GM23338 (cell line): ENCODE data around the gene MACROD1. TPM values are rescaled to one million over a fixed set of nuclear protein-coding genes. Genes with fewer than 3 reads are reported as not detected.

Experiments
- ATAC-seq: fragments of 200-7000 bp; cut with Tn5 transposase; 3 replicates; pipeline ENCODE4 v1.9.1; 2020
- DNase-seq: peaks from one replicate; pipeline ENCODE4 v3.0.0-alpha.2; 2015; ENCODE audit warnings: low spot score
- H2AFZ ChIP-seq: fragments of 200-600 bp; sonication (generic); 2 replicates; pipeline ENCODE4 v1.8.0; 2016; ENCODE audit warnings: antibody characterized with exemption, mild to moderate bottlenecking, moderate library complexity
- H3F3A ChIP-seq: fragments of 200-600 bp; sonication (generic); replicated peaks from 2 replicates; pipeline ENCODE4 v1.8.0; 2017; ENCODE audit warnings: antibody characterized with exemption, mixed run types, low read depth
- H3K27ac ChIP-seq: fragments of 200-600 bp; sonication (generic); 2 replicates; pipeline ENCODE4 v1.6.1; 2016; ENCODE audit warnings: low read depth
- H3K27me3 ChIP-seq: fragments of 200-600 bp; sonication (generic); 2 replicates; pipeline ENCODE4 v1.8.0; 2016; ENCODE audit warnings: mild to moderate bottlenecking, mixed run types, moderate library complexity; ENCODE audit not compliant: insufficient read depth
- H3K36me3 ChIP-seq: fragments of 200-600 bp; sonication (generic); 2 replicates; pipeline ENCODE4 v1.8.0; 2016; ENCODE audit warnings: mild to moderate bottlenecking; ENCODE audit not compliant: insufficient read depth
- H3K4me1 ChIP-seq: fragments of 200-600 bp; sonication (generic); 2 replicates; pipeline ENCODE4 v1.8.0; 2016; ENCODE audit warnings: mild to moderate bottlenecking, moderate library complexity; ENCODE audit not compliant: insufficient read depth
- H3K4me2 ChIP-seq: fragments of 200-600 bp; sonication (generic); 2 replicates; pipeline ENCODE4 v1.7.1; 2017; ENCODE audit warnings: mixed run types
- H3K4me3 ChIP-seq: fragments of 200-600 bp; sonication (generic); 2 replicates; pipeline ENCODE4 v1.6.1; 2016; ENCODE audit warnings: mixed run types
- H3K79me2 ChIP-seq: fragments of 200-600 bp; sonication (generic); replicated peaks from 2 replicates; pipeline ENCODE4 v1.8.0; 2017; ENCODE audit warnings: mild to moderate bottlenecking; ENCODE audit not compliant: insufficient read depth
- H3K9me2 ChIP-seq: fragments of 200-600 bp; sonication (generic); 2 replicates; pipeline ENCODE4 v1.8.0; 2017; ENCODE audit not compliant: insufficient read depth
- H4K20me1 ChIP-seq: fragments of 200-600 bp; sonication (generic); replicated peaks from 2 replicates; pipeline ENCODE4 v1.8.0; 2017; ENCODE audit warnings: mild to moderate bottlenecking; ENCODE audit not compliant: insufficient read depth
- H3K27ac Mint-ChIP-seq: 2 replicates; pipeline ENCODE4 v1.8.0; 2020; ENCODE audit warnings: inconsistent platforms, mild to moderate bottlenecking, moderate library complexity, mixed read lengths
- H3K27me3 Mint-ChIP-seq: 3 replicates; pipeline ENCODE4 v1.8.0; 2022; ENCODE audit warnings: low read depth, mild to moderate bottlenecking, moderate library complexity, mixed read lengths, inconsistent platforms; ENCODE audit not compliant: insufficient read depth, poor library complexity
- H3K36me3 Mint-ChIP-seq: 3 replicates; pipeline ENCODE4 v1.8.0; 2021; ENCODE audit warnings: low read depth, mild to moderate bottlenecking, inconsistent platforms, moderate library complexity, mixed read lengths
- H3K4me1 Mint-ChIP-seq: 3 replicates; pipeline ENCODE4 v1.8.0; 2020; ENCODE audit warnings: mild to moderate bottlenecking, inconsistent platforms, mixed read lengths
- H3K4me3 Mint-ChIP-seq: 3 replicates; pipeline ENCODE4 v1.8.0; 2021; ENCODE audit warnings: moderate library complexity, mild to moderate bottlenecking, inconsistent platforms, mixed read lengths
- H3K9me3 Mint-ChIP-seq: 3 replicates; pipeline ENCODE4 v1.8.0; 2020; ENCODE audit warnings: moderate library complexity, mild to moderate bottlenecking, inconsistent platforms, mixed read lengths
- CREB1 ChIP-seq: fragments of 250-450 bp; sonication (Bioruptor Pico); IDR thresholded peaks from 2 replicates; pipeline ENCODE4 v1.5.0; 2020; ENCODE audit warnings: low read depth, mild to moderate bottlenecking, moderate library complexity
- CTCF ChIP-seq, 2 experiments: fragments of 200-600 bp in 1 of 2; sonication (generic) in 1 of 2; conservative IDR thresholded peaks; 2 replicates each; pipeline versions ENCODE4 v1.5.1 to v1.6.1; 2016 to 2017; ENCODE audit warnings: antibody characterized with exemption in 2 of 2, low read depth in 2 of 2, mild to moderate bottlenecking in 2 of 2, moderate library complexity in 1 of 2
- EZH2 ChIP-seq: fragments of 200-600 bp; sonication (generic); IDR thresholded peaks from one replicate; pipeline ENCODE4 v1.8.0; 2017; ENCODE audit warnings: antibody characterized with exemption, mild to moderate bottlenecking, low read depth; ENCODE audit not compliant: unreplicated experiment
- EZH2phosphoT487 ChIP-seq: fragments of 200-600 bp; sonication (generic); IDR thresholded peaks from one replicate; pipeline ENCODE4 v1.8.1; 2018; ENCODE audit warnings: antibody characterized with exemption; ENCODE audit not compliant: unreplicated experiment
- JUNB ChIP-seq: IDR thresholded peaks from one replicate; pipeline ENCODE4 v1.6.1; 2016; ENCODE audit warnings: antibody characterized with exemption; ENCODE audit not compliant: unreplicated experiment
- NANOG ChIP-seq: IDR thresholded peaks from 2 replicates; pipeline ENCODE4 v1.6.1; 2016; ENCODE audit warnings: antibody characterized with exemption, borderline replicate concordance
- POLR2AphosphoS5 ChIP-seq: IDR thresholded peaks from 2 replicates; pipeline ENCODE4 v1.6.1; 2016; ENCODE audit warnings: antibody characterized with exemption, low read depth
- REST ChIP-seq: IDR thresholded peaks from one replicate; pipeline ENCODE4 v1.6.1; 2018; ENCODE audit warnings: antibody characterized with exemption; ENCODE audit not compliant: unreplicated experiment
- STAT1 ChIP-seq: IDR thresholded peaks from one replicate; pipeline ENCODE4 v1.6.1; 2016; ENCODE audit warnings: antibody characterized with exemption; ENCODE audit not compliant: unreplicated experiment
- ZNF114 ChIP-seq: fragments of 250-450 bp; sonication (Bioruptor Pico); IDR thresholded peaks from 2 replicates; pipeline ENCODE4 v1.5.0; 2020; ENCODE audit warnings: mild to moderate bottlenecking, moderate library complexity
- ZNF331 ChIP-seq: fragments of 250-450 bp; sonication (Bioruptor Pico); IDR thresholded peaks from 2 replicates; pipeline ENCODE4 v1.5.0; 2020; ENCODE audit warnings: low read depth, mild to moderate bottlenecking, moderate library complexity
- ZNF462 ChIP-seq: fragments of 250-450 bp; sonication (Bioruptor Pico); IDR thresholded peaks from 2 replicates; pipeline ENCODE4 v1.5.0; 2020; ENCODE audit warnings: mild to moderate bottlenecking, moderate library complexity
- polyA plus RNA-seq: library from polyadenylated mRNA; unstranded; fragments of >200 nt; fragmentation: Nextera tagmentation; extraction: Ambion mirVana; gene quantifications from 2 replicates; pipeline ENCODE4 v1.2.1, GENCODE V29; 2016
- total RNA-seq: library from RNA; depleted of rRNA; stranded (reverse); fragments of >200 nt; shearing (Covaris generic); gene quantifications from 2 replicates; pipeline ENCODE4 v1.2.3, GENCODE V29; 2014
- TF ChIP-seq, protein P1 (sequence below): IDR thresholded peaks from 2 replicates; pipeline ENCODE4 v1.6.1; 2016; ENCODE audit warnings: antibody characterized with exemption

Gene MACROD1
- total and polyA plus RNA-seq, 2 experiments from 2014 or later = 33.0 to 51.6 TPM

GRCh38 chr11:64128255-64129006 lies 37.5 kb downstream of the MACROD1 start:
- Mint-ChIP-seq H3K27ac (peak overlapping the region; percentile 75), H3K27me3 (peaks cover 33% of the 10 kb centered on the region), H3K9me3 (no peaks in the 10 kb centered on the region; the same call in 2 of the 3 replicates), H3K4me1 (peaks cover 63% of the 10 kb centered on the region), H3K36me3 (no peaks in the 10 kb centered on the region), H3K4me3 (peak overlapping the region; percentile 46; the same call in 1 of the 3 replicates)
- ATAC-seq (peak; percentile 7; the same call in 1 of the 3 replicates), DNase-seq (no peak)
- Histone ChIP-seq H3K79me2 (no peaks in the 10 kb centered on the region), H3K27me3 (peaks cover 4% of the 10 kb centered on the region; the same call in 1 of the 2 replicates), H2AFZ (no peak overlapping the region), H4K20me1 (no peaks in the 10 kb centered on the region; the same call in 1 of the 2 replicates), H3F3A (0 out of 2 replicates have a peak, but pooled peaks cover 6% of the 10 kb centered on the region), H3K27ac (peak overlapping the region; percentile 55; the same call in 1 of the 2 replicates), H3K4me3 (no peak overlapping the region; the same call in 1 of the 2 replicates), H3K9me2 (no peaks in the 10 kb centered on the region), H3K4me2 (peak overlapping the region; percentile 74), H3K4me1 (peaks cover 38% of the 10 kb centered on the region), H3K36me3 (no peaks in the 10 kb centered on the region)
- TF ChIP-seq, protein P1, sequence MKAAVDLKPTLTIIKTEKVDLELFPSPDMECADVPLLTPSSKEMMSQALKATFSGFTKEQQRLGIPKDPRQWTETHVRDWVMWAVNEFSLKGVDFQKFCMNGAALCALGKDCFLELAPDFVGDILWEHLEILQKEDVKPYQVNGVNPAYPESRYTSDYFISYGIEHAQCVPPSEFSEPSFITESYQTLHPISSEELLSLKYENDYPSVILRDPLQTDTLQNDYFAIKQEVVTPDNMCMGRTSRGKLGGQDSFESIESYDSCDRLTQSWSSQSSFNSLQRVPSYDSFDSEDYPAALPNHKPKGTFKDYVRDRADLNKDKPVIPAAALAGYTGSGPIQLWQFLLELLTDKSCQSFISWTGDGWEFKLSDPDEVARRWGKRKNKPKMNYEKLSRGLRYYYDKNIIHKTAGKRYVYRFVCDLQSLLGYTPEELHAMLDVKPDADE = no peak
- TF ChIP-seq POLR2AphosphoS5 = no peak
- TF ChIP-seq JUNB = no peak
- TF ChIP-seq REST = no peak
- TF ChIP-seq ZNF462 (CRISPR knock-in tag) = no peak
- TF ChIP-seq CTCF (conservative IDR thresholded peaks at IDR 0.05; ENCODE audit: low read depth in 2 of 2) = no peak
- TF ChIP-seq ZNF331 = no peak
- TF ChIP-seq ZNF114 (CRISPR knock-in tag) = no peak
- no peak for TF ChIP-seq EZH2
- no peak for TF ChIP-seq NANOG
- no peak for TF ChIP-seq STAT1
- no peak for TF ChIP-seq EZH2phosphoT487
- TF ChIP-seq CREB1 (CRISPR knock-in tag) = no peak
